NCI-H1436 treated with DMSO at 0.1 percent for 48 hours (cell line): ENCODE measurements around the gene ENKUR.
"Not testable (repeated sequence)": the region's sequence is repeated elsewhere in the genome, so short reads cannot be mapped to it uniquely, and the experiment has no call there.

Experiments used
- DNase-seq: peaks from one replicate; lab custom pipeline; 2025; lab: John Stamatoyannopoulos, UW

ENKUR gene

DNA sequence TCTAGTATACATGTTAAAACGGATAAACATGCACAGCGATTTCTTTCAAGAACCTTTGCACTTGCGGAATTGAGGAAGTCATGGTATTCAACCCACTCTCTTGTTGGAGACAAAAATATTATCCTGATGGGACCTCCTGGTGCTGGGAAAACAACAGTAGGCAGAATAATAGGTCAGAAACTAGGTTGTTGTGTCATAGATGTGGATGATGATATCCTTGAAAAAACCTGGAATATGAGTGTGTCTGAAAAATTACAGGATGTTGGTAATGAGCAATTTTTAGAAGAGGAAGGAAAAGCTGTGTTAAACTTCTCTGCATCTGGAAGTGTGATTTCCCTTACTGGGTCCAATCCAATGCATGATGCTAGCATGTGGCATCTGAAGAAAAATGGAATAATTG is 7.3 kb upstream of the ENKUR start:
- no peak for DNase-seq

DNA sequence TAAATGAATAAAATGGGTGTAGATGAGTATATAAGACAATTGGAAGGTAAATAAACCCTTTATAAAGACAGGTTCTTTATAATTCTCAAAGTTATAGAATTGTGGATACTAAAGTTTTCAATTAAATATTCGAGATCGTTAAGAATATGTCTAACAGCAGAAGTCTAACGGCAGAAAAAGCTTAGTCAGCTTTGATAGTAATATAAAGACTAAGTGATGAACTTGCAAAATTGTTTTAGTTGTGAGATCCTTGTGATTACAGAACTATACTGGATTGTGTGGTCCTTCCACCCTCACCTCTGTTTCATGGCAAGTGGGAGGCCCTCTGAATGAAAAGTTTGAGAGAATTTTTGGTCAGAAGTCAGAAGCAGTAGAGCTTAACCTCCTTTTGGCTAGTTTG is 2.7 kb upstream of the ENKUR start:
- no peak for DNase-seq

DNA sequence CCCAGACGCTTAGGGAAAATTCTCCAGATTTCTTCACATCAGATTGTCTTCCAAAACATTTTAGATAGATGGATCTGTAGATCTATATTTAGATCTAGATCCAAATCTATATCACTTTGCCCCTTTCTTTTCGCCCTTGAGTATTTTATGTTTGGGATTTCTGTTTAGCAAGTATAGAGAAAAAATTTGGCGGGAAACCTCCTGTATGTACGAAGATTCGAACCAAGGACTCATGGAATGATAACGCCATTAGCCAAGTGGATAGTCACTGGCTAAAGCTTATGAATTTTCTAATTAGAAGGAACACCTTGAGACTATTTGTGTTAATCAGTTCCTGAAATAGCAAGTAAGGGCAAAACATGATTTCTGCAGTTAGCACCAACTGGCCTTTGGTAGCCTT is 1.7 kb upstream of the ENKUR start:
- DNase-seq: no peak

DNA sequence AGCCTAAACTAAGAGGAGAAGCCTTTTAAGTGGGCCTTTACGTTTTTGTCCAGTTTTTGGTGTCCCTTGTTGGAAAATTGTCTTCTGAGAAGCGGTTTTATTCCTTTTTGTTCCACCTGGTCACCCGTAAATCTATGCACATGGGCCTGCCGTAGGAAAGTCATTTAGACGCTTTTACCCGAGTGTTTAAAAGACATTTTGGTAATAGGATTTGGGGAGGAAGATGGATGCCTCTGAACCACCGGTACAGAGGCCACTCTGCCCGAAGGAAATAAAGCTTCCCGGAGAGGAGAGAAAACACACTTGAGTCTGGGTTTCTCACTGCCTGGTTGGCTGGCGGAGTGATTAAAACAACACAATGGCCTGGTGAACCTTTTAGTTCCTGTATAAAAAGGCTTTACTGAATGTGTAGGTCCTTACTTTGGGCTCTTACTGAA is 1.2 kb upstream of the ENKUR start:
- DNase-seq: no peak

DNA sequence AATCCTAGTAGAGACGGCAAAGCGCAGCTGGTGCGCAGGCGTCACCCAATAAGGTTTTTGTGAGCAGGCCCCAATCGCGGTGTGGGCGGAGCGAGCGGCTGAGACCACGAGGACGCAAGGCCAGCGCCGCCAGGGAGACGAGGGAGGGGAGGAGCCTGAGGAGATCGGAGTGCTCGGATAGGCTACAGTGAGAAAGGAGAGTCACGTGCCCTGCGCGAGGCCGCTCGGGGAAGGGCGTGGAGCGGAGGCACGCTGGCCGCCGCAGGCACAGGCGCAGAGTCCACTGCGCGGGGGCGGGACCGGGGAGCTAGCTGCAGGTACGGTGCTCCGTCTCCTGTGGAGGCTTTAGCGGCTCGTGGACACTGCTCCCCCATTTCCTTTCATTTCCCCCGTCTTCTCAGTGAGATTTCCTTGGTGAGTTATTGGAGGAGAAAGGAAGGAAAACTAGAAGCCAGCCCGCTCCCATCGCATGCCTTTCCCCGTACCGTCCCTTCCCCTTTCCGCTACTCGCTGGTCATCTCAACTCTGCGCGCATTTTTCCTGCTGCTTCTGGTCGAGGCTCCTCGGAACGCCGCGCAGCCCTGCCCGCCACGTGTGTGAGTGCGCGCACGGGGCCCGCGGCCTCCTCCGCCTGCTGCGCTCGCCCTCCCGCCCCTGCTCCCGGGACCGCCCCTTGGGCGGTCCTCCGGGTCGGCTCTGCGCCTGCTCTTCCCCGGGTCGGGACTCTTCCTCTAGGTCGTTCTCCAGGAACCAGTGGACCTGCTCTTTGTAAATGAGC is 607 bp upstream of the ENKUR start, which contains the start of gene THNSL1:
THNSL1 (plus strand) TSS at position 237 of the 778 bp plus-strand sequence. CDS start 6,612 bp downstream, outside the sequence.
- DNase-seq: peak; percentile 95

DNA sequence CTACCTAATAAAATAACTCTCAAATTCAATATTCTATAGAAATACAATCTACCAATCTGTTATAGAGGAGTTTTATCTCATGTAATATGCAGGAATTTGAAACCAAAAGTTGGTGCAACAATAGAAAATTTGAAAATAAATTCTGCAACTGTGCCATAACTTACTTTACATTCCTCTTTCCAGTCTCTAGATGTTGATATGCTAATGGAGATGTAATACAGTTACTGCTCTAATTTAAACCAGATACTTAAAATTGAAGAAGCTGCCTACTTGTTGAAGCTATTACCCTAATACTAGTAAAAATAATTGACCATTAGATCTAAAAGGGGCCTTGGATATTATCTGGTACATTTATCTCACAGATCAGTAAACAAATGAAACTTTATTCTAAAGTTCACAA is 1.4 kb downstream of the ENKUR start:
- DNase-seq: no peak

DNA sequence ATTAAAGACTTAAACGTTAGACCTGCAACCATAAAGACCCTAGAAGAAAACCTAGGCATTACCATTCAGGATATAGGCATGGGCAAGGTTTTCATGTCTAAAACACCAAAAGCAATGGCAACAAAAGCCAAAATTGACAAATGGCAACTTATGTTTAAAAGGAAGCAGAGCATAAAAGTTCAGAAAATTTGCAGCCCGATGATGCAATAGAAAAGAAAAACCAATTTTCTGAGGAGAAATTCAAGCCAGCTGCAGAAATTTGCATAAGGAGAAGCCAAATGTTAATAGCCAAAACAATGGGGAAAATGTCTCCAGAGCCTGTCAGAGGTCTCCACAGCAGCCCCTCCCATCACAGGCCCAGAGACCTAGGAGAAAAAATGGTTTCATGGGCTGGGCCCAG is 4.4 kb downstream of the ENKUR start:
- not testable (repeated sequence) for DNase-seq

DNA sequence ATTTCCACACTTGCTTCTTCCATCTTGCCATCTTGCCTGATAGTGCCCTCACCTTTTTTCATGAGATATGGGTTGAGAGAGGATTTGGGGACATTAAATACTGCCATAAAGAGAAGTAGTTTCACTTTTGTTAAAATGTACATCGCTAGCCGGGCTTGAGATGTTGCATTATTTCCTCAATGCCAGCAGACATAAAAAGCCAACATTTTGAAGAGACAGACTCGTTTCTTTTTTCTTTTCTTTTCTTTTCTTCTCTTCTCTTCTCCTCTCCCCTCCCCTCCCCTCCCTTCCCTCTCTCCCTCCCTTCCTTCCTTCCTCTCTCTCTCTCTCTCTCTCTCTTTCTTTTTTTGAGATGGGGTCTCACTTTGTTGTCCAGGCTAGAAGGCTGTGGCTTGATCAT is 17.9 kb downstream of the ENKUR start:
- DNase-seq: no peak

DNA sequence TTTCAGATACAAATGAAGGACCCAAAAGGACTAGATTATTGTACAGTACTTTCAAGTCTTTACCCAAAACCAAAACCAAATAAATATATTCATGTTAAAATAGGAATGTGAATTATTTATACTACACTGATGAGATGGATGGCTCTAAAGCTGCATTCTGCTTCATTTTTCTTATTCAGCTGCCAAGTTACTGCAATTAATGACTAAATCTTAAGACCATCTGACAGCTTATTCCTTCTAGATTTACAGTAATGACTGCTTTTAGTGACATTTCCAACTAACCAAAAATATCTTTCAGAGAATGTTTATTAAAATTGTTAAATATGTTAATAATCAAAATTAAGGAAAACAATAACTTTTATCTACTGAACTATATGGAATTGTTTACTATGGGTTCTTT is 20.9 kb downstream of the ENKUR start:
- no peak for DNase-seq

DNA sequence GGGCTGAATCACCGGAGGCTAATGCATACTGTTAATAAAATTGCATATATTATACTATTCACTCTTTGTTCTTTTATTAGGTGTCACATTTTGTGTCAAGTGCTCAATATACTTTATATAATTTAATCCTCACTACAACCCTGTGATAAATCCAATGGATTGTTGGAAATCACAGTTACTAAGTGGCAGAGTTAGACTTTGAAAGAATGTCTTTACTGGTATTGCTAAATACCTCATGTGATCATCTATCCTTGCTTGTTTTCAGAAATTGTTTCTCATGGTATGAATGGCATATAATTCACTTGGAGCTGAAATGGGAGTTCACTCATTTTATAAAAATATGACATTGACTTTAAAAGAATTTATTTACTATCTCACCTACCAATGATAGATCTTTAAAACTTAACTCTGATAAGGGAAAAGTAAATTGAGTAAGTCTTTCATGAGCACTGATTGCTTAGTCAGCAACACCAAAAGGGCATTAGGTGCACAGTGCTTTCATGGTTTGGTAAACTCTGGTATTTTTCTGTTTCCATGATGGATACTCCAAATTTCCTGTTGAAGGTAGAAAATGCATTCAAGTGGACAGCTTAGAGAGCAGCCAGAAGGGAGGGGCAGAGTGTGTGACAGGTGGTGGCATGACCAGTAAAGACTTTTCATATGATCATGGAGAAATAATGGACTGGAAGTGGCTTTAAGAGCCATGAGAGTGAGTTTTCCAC is 22.6 kb downstream of the ENKUR start:
- no peak for DNase-seq

DNA sequence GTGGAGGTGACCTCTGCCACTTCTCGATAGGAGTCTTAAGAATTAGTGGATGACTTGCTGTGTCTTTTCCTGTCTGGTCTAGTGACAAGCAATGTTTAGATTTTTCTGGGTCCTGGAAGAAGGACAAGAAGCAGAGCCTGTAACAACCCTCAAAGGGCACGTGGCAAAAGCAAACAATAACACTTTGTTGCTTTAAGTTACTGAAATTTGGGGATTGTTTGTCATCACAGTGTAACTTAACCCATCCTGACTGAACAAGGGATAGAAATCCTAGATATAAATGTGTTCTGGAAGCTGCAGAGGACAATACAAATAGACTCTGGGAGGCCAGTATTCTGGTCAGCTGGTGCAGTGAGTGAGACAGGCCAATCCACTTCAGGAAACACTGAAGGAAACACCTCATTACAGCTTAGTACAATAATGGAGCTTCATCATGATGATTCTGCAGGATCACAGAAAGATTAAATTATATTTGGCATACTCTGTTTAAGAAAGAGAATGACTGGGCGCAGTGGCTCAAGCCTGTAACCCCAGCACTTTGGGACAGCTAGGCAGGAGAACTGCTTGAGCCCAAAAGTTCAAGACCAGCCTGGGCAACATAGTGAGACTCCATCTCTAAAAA is 23.3 kb downstream of the ENKUR start:
- no peak for DNase-seq

DNA sequence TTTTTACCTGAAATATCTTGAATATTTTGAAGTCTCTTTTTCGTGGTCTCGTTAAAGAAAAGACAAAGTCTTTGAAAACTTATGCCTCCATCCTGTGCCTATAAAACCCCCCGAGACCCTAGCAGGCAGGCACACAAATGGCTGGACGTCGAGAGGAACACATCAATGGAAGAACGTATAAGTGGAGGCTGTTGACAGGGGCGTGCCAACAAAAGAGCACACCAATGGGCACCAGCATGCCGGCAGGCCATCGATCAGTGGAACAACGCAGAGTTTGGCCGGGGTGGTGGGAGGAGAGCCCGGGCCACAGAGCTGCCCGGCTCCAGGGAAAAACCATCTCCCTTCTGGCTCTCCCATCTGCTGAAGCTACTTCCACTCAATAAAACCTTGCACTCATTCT is 24.7 kb downstream of the ENKUR start:
- DNase-seq: no peak

DNA sequence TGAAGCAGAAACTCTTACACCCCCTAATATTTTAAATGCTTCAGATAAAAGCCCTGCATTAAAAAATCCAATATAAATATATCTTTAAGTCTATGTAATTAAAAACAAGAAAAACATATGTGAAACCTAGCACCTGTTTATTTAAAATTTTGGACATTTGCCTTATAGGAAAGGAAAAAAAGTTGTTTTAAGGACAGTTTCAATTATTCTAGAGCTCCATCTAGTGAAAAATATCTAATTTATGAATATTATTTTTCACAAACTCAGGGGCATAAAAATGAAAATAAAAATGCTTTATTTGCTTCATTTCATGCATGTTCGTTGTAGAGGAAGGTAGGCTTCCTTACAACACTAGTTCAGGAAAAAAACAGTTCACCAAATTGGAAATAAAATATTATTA is 26.1 kb downstream of the ENKUR start:
- no peak for DNase-seq

DNA sequence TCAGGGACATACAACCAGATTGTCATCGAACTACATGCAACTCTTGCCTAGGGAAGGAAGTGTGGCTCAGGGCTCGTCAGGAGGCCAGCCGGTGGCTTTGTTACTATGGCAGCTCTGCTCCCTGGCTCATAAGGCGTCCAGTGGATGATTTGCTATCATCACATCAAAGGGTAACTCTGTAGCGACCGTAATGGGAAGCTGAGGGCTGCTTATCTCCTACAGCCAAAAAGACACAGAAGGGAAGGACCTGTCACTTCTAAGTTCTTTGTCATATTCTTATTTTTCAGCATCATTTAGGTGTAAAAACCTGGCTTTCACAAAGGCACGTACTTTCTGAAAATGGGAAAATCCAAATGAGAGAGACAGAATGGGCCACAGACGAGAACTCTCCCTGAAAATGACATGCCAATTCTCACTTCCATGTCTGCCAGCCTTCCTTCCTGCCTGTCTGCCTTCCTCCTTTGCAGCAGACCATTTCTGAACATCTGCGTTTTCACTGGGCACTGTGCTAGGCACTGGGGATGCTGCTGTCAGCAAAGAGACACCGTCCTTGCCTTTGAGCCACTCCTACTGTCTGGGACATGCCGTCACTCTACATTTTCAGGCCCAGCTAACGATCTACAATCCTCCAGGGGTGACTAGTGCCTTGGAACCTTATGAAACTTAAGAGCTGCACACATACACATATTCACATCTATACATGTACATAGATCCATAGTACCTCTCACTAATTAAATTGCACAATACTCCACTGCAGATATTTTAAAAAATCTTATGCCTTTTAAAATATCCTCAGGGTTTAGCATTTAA is 26.9 kb downstream of the ENKUR start:
- no peak for DNase-seq

DNA sequence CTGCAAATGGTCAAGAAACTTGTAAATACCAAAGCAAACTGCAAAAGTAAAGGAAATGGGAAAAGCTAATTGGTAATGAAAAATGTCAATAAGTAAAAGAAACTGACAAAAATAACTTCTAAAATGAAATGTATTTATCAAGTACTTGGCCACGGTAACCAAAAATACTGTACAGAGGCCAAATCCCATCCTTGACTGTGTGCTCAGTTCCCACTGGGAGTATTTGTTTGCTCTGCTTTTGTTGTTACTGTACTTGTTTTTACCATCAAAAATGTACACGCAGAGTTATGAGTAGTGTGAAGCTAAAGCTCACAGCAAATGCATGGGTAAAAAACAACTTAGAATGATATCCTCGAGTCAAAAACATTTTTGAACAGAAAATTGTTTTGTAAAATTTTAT is 31.1 kb downstream of the ENKUR start:
- DNase-seq: no peak

DNA sequence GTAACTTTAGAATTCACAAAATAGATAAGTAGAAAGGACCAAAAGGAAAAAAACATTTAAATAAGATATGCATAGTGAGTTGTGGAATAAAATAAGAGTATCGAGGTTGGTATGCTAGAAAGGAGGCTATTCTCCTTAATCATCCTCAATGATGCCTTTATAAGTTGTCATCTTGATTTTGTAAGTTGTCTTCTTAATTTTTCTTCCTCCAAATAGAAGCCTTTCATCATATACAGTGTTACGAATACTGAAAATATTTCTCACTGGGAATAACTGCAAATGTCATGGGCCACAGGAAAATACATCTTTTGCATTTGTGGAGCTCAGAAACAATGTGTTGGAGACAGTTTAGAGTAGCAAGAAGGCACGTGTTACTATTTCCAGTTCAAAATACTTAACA is 32.0 kb downstream of the ENKUR start:
- no peak for DNase-seq

DNA sequence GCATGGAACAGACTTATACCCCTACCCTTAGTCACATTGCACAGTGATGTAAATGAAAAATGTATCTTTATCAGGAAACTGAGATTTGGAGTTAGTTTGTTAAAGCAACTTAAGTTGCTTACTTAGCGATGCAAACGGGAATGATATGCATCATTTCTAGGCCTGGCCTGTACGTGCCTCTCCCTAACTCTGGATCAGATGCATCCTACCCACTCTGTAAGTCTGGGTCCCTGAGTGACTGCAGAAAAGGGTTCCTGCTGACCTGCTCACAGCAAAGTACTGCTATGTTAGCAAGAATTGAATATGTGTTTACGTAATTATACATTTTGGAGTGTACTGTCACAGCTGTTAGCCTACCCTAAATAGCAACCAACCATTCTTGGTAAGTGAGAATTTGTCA is 32.8 kb downstream of the ENKUR start:
- DNase-seq: no peak

DNA sequence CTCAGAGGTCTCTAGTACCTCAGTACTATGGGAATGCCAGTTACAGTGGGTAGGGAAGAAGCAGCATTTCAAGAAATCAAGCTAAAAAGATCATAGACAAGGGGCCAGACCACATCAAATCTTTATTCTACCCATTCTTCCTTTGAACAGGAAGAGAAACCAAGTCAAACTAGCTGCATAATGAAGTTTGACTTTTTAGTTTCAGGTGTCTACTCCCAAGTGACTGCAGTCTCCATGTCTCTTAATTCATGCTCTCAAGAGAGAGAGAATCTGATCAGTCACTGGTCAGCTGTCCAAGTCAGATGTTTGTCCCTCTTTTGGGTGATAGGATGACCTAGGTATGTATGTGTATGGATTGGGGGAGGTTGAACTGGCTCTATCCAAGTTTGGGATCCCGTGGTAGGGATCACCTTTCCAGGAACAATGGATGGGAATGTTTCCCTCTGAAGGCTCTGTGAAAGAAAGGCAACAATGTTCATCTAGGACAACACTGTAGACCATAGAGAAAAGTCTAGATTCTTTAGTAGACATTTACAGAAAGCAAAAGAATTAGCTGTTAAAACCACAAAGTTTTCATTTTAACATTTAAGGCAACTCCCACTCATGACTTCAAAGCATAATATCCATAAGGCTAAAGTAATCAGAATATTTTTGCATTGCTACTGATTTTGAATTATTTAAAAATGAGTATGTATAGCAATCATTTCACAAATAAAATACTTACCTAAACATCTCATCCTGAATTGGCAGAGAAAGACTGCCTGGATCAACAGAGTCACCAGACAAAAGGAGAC is 33.4 kb downstream of the ENKUR start:
- no peak for DNase-seq

DNA sequence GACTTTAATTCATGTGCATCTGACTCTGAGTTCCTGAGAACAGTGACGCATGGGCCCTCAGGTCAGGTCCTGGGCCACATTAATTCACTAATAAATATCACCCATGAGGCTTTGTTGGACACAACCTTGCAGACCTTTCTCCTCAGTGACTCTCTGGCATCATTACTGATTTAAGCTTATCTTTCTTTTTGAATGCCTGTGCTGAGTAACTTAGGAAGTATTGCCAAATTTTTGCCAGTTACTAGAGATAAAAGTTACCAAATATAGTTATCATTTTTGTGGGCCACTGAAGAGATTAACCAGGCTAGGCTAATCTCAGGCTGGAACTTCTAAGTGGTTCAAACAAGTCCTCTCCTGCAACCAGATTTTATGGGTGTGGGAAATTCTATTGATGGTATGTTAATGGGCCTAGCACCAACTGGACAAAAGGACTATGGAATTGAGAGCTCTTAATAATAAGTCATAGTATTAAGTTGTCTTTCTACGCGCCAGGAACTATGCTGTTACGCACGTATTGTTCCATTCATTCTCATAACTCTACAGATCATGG is 34.7 kb downstream of the ENKUR start:
- no peak for DNase-seq

DNA sequence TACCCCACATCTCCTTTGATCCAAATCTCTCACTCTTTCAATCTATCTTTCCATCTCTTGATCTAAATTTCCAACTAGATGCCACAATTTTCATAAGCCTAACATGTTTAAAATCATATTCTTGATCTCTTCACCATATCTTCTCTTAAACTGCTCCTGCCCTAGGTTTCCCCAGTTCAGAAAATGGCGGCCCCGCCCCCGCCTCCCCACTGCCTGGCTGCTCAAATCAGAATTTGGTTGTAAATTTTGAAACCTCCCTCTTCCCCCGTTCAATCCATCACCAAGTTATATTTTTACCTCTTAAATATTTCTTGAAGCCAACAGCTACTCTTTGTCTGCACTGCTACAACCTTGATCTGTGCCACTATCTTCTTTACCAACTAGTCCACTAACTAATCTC is 36.3 kb downstream of the ENKUR start:
- DNase-seq: no peak

DNA sequence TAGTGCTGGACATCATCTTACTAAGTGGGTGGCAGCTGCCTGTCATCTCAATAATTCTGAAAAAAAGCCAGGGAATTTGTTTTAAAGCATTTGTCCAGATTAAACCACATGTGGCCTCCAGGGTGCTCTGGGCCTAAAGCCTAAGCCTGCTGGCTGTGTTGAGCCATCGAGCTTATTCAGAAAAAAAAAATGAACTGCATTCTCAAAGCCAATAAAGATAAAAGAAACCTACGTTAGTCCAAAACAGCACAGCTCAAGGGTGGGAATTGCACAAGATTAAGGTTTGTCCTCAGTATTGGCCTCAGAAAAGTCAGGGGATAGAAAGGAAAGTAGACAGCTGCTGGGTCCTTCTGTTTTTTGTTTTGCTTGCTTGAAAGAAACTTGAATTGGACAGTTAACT is 41.0 kb downstream of the ENKUR start:
- no peak for DNase-seq
